GM12875 (cell line): ENCODE measurements around the gene NR3C1.

ENCODE experiments used
- H3K4me3 ChIP-seq: one replicate; pipeline ENCODE4 v1.5.1; 2011; ENCODE audit warnings: low read depth, low read length, control low read depth
- CTCF ChIP-seq: IDR thresholded peaks from 2 replicates; pipeline ENCODE4 v1.5.1; 2011; ENCODE audit warnings: low read depth, mild to moderate bottlenecking, control low read depth, inconsistent platforms, low read length, moderate library complexity, borderline replicate concordance; ENCODE audit not compliant: insufficient read depth

NR3C1 gene

GRCh38 chr5:143275512-143276363 lies 127.7 kb downstream of the NR3C1 start:
- H3K4me3 ChIP-seq = no peak overlapping the region
- no peak for TF ChIP-seq CTCF

GRCh38 chr5:143274952-143275351 lies 128.5 kb downstream of the NR3C1 start:
- no peak for TF ChIP-seq CTCF
- no peak overlapping the region for H3K4me3 ChIP-seq

- H3K4me3 ChIP-seq = no peak overlapping the region
- TF ChIP-seq CTCF = no peak
Observed at GRCh38 chr5:143271431-143271830, 132.1 kb downstream of the NR3C1 start.

GRCh38 chr5:143268388-143268787 lies 135.1 kb downstream of the NR3C1 start:
- H3K4me3 ChIP-seq = no peak overlapping the region
- TF ChIP-seq CTCF = no peak

GRCh38 chr5:143267186-143267585 lies 136.3 kb downstream of the NR3C1 start:
- TF ChIP-seq CTCF = no peak
- no peak overlapping the region for H3K4me3 ChIP-seq

- H3K4me3 ChIP-seq = no peak overlapping the region
- no peak for TF ChIP-seq CTCF
Observed at GRCh38 chr5:143265995-143266394, 137.5 kb downstream of the NR3C1 start.

GRCh38 chr5:143263272-143263810 lies 140.1 kb downstream of the NR3C1 start:
- no peak overlapping the region for H3K4me3 ChIP-seq
- TF ChIP-seq CTCF = no peak
